Hepatocyte (in vitro differentiated cells): ENCODE results near the gene HLA-F.

Experiments used
- EZH2phosphoT487 ChIP-seq: fragments of 200-600 bp; sonication (generic); IDR thresholded peaks from one replicate; pipeline ENCODE4 v1.6.1; 2018; ENCODE audit warnings: antibody characterized with exemption, mild to moderate bottlenecking, low read depth, moderate library complexity; ENCODE audit not compliant: unreplicated experiment, severe bottlenecking
- TF ChIP-seq, protein P1 (sequence below): fragments of 200-600 bp; sonication (generic); IDR thresholded peaks from 2 replicates; pipeline ENCODE4 v1.5.1; 2016; ENCODE audit warnings: antibody characterized with exemption, mild to moderate bottlenecking; ENCODE audit not compliant: poor library complexity

DNA sequence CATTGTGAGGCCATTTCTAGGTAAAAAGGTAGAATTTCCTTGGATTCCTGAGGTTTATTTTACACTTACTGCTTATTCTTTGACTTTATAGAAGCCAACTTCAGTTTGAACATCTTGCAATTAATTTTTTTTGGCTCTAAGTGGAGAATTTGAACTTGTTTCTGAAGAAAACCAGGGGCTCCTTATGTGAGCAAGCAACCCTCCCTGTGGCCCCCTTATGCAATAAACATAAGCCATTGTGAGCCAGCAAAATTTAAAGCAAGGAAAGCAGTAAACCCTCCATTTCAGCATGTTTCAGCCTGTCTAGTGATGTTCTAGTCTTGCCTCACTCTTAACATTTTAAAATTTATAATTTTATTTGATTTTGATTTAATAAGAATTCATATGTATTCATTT is 5.6 kb downstream of the HLA-F start:
- TF ChIP-seq, protein P1, sequence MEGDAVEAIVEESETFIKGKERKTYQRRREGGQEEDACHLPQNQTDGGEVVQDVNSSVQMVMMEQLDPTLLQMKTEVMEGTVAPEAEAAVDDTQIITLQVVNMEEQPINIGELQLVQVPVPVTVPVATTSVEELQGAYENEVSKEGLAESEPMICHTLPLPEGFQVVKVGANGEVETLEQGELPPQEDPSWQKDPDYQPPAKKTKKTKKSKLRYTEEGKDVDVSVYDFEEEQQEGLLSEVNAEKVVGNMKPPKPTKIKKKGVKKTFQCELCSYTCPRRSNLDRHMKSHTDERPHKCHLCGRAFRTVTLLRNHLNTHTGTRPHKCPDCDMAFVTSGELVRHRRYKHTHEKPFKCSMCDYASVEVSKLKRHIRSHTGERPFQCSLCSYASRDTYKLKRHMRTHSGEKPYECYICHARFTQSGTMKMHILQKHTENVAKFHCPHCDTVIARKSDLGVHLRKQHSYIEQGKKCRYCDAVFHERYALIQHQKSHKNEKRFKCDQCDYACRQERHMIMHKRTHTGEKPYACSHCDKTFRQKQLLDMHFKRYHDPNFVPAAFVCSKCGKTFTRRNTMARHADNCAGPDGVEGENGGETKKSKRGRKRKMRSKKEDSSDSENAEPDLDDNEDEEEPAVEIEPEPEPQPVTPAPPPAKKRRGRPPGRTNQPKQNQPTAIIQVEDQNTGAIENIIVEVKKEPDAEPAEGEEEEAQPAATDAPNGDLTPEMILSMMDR = no peak
- no peak for TF ChIP-seq EZH2phosphoT487
